ENCODE data around the gene FAM219A.
A peak's percentile ranks its signal among the peaks of the same experiment; 100 is the strongest.

Gene FAM219A

DNA sequence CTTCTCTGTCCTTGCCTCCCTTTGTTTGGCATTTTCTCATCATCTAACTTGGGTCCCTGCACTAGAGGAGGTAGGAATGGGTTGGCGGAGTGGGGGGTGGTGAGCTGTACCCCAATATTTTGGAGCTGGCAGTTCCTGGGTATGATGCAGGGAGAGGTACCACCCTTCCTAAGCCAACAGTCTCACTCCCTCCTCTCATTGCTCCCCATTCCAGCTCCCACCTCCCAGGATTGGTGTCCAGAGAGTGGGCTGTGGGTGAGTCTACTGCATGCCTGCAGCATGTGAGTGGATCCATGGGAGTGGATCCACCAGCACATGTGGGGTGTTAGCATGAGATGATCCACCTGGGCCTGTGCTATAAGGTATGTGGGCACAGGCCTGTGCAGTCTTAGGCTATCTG, 59.5 kb downstream of the FAM219A start:
- H3K36me3 ChIP-seq (ENCODE audit: insufficient read depth, low read length): peaks cover 34% of the 10 kb centered on the region
- peaks cover 5% of the 10 kb centered on the region for H3K4me1 ChIP-seq (ENCODE audit: insufficient read depth, low read length)
- no peak overlapping the region for H3K9ac ChIP-seq (ENCODE audit: low read length)
- H3K9me3 ChIP-seq (ENCODE audit: low read length): no peaks in the 10 kb centered on the region
- no peak overlapping the region for H3K27ac ChIP-seq (ENCODE audit: low read depth, low read length)
- H3K4me3 ChIP-seq (ENCODE audit: low read depth in 1 of 2, low read length in 2 of 2): no peak overlapping the region
- no peaks in the 10 kb centered on the region for H3K27me3 ChIP-seq (ENCODE audit: control insufficient read depth in 1 of 2, insufficient read depth in 2 of 2, low read length in 2 of 2)

DNA sequence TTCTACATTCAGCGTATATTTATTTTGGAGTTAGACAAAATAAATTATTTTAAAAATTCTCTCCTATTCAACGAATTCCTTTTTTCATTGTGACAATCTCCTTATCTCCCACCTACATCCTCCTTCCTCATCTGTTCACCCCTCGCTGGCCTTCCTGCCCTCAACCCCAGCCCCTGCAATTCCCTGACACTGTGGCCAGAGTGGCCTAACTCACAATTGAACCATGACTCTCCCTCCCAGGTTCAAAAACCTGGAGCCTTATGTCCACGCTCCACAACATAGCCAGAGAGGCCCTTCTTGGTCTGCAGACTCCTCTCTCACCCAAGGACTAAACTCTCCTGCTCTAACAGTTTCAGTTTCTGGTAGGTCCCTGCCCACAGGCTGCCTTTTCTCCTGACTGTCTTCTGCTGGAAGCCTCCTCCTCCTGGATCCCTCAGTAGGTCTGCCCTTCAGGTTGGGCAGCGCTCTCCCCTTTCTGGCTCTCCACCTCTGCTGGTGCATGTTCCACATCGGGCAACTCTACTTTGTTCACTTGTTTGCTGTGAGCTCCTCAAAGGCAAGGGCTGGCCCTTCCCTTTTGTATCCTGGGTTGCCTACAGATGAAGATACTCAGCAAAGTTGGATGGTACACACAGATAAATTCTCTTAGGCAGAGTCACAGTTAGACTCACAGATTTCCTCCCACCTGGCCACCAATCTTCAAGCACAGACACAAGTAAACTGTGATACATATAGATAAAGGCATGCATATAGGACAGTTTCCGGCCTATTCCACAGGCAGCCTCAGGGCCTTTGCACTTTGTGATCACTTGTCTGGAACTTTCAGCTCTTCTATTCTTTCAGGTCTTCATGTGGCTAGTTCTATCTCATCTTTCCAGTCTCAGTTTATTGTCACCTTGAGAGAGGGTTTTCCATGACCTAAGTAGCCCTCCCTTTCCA, 61.8 kb downstream of the FAM219A start:
- H3K36me3 ChIP-seq (ENCODE audit: insufficient read depth, low read length): peaks cover 13% of the 10 kb centered on the region
- H3K4me1 ChIP-seq (ENCODE audit: insufficient read depth, low read length): no peaks in the 10 kb centered on the region
- no peak overlapping the region for H3K4me3 ChIP-seq (ENCODE audit: low read depth in 1 of 2, low read length in 2 of 2)
- no peaks in the 10 kb centered on the region for H3K9me3 ChIP-seq (ENCODE audit: low read length)
- no peaks in the 10 kb centered on the region for H3K27me3 ChIP-seq (ENCODE audit: control insufficient read depth in 1 of 2, insufficient read depth in 2 of 2, low read length in 2 of 2)
- no peak overlapping the region for H3K27ac ChIP-seq (ENCODE audit: low read depth, low read length)
- H3K9ac ChIP-seq (ENCODE audit: low read length): no peak overlapping the region

DNA sequence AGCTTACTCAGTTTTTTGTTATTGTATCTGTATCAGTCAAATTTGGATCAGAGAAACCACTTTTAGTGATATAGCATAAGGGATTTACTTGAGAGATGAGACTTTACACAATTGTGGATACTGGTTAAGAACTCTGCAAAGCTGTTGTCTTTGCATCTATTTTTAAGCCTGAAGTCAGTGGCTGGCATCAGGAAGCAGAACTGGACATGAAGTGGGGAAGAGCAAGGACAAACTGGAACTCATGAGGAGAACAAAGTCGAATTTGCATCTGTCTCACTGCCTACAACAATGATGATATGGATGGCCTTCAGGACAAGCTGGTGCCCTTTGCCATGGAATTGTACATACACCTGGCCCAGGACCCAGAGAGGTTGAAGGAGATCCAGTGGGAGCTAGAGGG, 65.9 kb downstream of the FAM219A start:
- Histone ChIP-seq H3K4me1 (ENCODE audit: insufficient read depth, low read length) (no peaks in the 10 kb centered on the region), H3K4me3 (ENCODE audit: low read depth in 1 of 2, low read length in 2 of 2) (no peak overlapping the region), H3K9ac (ENCODE audit: low read length) (no peak overlapping the region), H3K9me3 (ENCODE audit: low read length) (no peaks in the 10 kb centered on the region), H3K27ac (ENCODE audit: low read depth, low read length) (no peak overlapping the region), H3K27me3 (ENCODE audit: control insufficient read depth in 1 of 2, insufficient read depth in 2 of 2, low read length in 2 of 2) (no peaks in the 10 kb centered on the region), H3K36me3 (ENCODE audit: insufficient read depth, low read length) (no peaks in the 10 kb centered on the region)

DNA sequence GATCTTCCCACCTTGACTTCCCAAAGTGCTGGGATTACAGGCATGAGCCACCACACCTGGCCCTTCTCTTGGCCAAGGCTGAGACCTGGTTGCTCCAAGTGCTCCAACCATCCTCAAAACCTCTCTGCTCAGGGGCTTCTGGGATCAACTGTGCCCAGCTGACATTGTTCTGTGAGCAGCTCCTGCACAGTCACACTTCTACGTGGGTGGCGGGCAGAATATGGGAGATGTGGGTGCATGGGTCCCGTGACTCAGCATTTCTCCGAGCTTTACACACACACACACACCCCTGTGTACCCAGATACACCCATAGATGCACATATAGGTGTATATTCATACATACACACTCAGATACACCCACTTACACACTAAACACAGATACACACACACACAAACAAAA, 71.1 kb downstream of the FAM219A start:
- H3K9ac ChIP-seq (ENCODE audit: low read length): no peak overlapping the region
- H3K9me3 ChIP-seq (ENCODE audit: low read length): no peaks in the 10 kb centered on the region
- no peak overlapping the region for H3K27ac ChIP-seq (ENCODE audit: low read depth, low read length)
- H3K4me1 ChIP-seq (ENCODE audit: insufficient read depth, low read length): no peaks in the 10 kb centered on the region
- H3K27me3 ChIP-seq (ENCODE audit: control insufficient read depth in 1 of 2, insufficient read depth in 2 of 2, low read length in 2 of 2): no peaks in the 10 kb centered on the region
- no peaks in the 10 kb centered on the region for H3K36me3 ChIP-seq (ENCODE audit: insufficient read depth, low read length)
- no peak overlapping the region for H3K4me3 ChIP-seq (ENCODE audit: low read depth in 1 of 2, low read length in 2 of 2)

DNA sequence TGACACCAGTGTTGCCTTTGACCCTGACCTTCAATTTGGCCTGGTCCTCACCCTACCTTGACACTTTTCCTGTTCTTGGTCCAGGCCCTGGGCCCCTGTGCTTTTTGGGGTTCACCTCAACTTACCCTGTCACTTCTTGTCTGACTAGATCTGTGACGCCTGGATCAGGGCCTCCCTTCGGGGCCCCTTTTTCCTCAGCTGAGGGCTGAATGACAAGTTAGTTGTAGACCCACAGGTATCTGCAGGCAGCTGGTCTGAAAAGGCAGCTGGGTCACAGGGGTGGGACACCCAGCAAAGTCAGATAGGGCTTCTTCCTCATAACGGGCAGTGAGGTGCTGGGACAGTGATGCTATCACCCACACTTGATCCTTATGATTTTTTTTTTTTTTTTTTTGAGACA, 71.7 kb downstream of the FAM219A start:
- Histone ChIP-seq H3K9ac (ENCODE audit: low read length) (no peak overlapping the region), H3K9me3 (ENCODE audit: low read length) (no peaks in the 10 kb centered on the region), H3K4me1 (ENCODE audit: insufficient read depth, low read length) (peaks cover 1% of the 10 kb centered on the region), H3K4me3 (ENCODE audit: low read depth in 1 of 2, low read length in 2 of 2) (no peak overlapping the region), H3K27ac (ENCODE audit: low read depth, low read length) (no peak overlapping the region), H3K36me3 (ENCODE audit: insufficient read depth, low read length) (no peaks in the 10 kb centered on the region), H3K27me3 (ENCODE audit: control insufficient read depth in 1 of 2, insufficient read depth in 2 of 2, low read length in 2 of 2) (no peaks in the 10 kb centered on the region)

DNA sequence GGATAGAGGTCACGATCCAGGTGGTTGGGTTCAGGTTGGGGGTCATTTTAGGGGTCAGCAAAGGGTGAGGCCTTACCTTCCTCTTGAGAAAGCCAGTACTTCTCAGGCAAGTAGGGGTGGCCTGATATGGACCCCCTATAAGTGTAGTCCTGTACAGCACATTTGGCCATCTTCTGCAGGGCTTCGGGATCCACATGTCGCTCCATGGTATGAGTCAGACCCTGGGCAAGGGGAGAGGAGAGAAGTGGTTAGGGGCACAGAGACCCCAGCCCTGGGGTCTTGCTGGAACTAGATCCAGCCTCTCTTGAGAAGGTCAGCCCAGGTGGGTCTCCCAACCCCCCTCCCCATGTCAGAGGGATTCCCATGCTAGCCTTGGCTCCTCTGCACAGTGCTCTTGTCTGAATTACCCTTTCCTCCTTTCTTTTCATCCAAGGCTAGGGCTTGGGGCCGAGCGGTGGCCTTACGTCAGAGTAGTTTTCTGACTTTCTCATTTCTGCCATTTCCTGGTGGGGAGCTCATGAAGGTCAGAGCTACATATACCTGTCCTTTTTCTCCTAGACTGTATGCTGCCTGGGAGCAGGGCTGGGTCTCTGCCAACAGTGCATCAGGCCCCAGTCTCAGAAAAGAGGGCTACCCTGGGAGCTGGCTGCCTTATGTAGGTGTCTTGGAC, 72.7 kb downstream of the FAM219A start:
- Histone ChIP-seq H3K36me3 (ENCODE audit: insufficient read depth, low read length) (no peaks in the 10 kb centered on the region), H3K27ac (ENCODE audit: low read depth, low read length) (no peak overlapping the region), H3K4me3 (ENCODE audit: low read depth in 1 of 2, low read length in 2 of 2) (no peak overlapping the region), H3K4me1 (ENCODE audit: insufficient read depth, low read length) (peaks cover 7% of the 10 kb centered on the region), H3K27me3 (ENCODE audit: control insufficient read depth in 1 of 2, insufficient read depth in 2 of 2, low read length in 2 of 2) (no peaks in the 10 kb centered on the region), H3K9me3 (ENCODE audit: low read length) (no peaks in the 10 kb centered on the region), H3K9ac (ENCODE audit: low read length) (no peak overlapping the region)

DNA sequence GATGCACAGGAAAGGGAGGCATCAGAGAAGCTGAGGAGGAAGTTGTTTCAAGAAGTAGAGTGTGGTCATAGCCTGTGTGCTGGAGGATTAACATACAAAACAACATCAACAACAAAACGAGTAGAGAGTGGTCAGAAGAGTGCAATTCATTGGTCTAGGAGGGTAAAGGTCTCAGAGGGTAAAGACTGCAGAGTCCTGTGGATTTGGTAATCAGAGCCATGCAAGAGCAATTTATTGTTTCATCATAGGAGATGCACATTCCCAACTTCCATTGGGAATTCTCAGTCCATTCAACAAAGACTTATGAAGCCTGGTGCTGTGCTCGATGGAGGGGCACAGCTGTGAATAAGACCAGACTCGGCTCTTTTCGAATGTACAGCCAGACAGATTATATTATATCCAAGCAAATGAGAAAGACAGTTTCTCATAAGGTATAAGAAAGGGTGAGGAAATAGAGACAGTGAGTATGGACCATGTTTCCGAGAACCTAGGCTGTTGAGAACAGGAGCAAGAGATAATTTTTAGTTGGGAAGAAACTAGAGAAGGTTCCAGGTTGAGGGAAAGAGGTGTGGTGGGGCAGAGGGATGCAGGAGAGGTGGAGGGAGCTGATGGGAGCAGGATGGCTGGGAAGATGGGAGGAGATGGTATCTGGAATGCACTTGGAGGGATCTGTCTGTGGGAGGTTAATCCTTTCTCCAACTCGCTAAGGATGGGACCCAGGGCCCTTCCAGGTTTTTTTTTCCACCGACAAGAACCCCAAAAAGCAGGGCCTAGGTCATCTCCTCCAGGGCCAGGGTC, 73.8 kb downstream of the FAM219A start:
- Histone ChIP-seq H3K9ac (ENCODE audit: low read length) (no peak overlapping the region), H3K4me3 (ENCODE audit: low read depth in 1 of 2, low read length in 2 of 2) (no peak overlapping the region), H3K4me1 (ENCODE audit: insufficient read depth, low read length) (peaks cover 18% of the 10 kb centered on the region), H3K27me3 (ENCODE audit: control insufficient read depth in 1 of 2, insufficient read depth in 2 of 2, low read length in 2 of 2) (no peaks in the 10 kb centered on the region), H3K9me3 (ENCODE audit: low read length) (no peaks in the 10 kb centered on the region), H3K36me3 (ENCODE audit: insufficient read depth, low read length) (no peaks in the 10 kb centered on the region), H3K27ac (ENCODE audit: low read depth, low read length) (no peak overlapping the region)

DNA sequence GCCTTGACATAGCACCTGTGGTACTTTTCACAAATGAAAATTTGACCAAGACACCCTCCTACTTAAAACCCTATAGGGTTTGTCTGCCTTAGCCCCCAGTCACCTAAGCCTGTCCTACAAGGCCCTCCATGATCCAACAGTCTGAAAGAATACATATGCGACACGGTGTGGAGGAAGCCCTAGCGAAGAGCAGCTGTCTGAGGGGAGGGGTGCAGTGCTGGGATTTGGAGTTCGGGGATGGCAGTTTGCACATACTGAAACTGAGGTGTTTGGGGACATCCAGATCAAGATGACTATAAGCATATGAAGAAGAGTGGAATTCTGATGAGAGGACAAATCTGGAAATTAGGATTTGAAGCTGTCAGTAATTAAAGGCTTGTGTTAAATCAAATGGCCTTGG, 74.5 kb downstream of the FAM219A start:
- Histone ChIP-seq H3K27me3 (ENCODE audit: control insufficient read depth in 1 of 2, insufficient read depth in 2 of 2, low read length in 2 of 2) (no peaks in the 10 kb centered on the region), H3K4me3 (ENCODE audit: low read depth in 1 of 2, low read length in 2 of 2) (no peak overlapping the region), H3K9ac (ENCODE audit: low read length) (no peak overlapping the region), H3K4me1 (ENCODE audit: insufficient read depth, low read length) (peaks cover 24% of the 10 kb centered on the region), H3K36me3 (ENCODE audit: insufficient read depth, low read length) (no peaks in the 10 kb centered on the region), H3K27ac (ENCODE audit: low read depth, low read length) (no peak overlapping the region), H3K9me3 (ENCODE audit: low read length) (no peaks in the 10 kb centered on the region)

DNA sequence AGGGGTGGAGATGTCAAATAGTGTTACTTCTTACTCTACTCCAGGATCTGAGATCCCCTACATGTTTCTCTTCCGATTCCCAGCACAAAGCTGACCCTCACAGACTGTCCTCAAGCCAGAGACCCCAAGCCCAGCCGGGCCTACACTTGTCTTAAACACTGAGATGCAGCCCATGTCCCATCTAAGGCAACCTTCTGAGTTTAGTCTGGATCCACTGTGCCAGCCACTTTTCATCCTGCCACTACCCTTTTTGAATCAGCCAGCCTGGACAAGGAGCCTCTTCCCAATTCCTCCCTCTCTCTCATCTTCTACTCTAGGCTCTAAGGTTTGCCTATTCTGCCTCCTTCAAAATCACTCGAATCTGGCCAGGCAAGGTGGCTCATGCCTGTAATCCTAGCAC, 75.5 kb downstream of the FAM219A start:
- H3K27ac ChIP-seq (ENCODE audit: low read depth, low read length): no peak overlapping the region
- H3K27me3 ChIP-seq (ENCODE audit: control insufficient read depth in 1 of 2, insufficient read depth in 2 of 2, low read length in 2 of 2): no peaks in the 10 kb centered on the region
- H3K4me3 ChIP-seq (ENCODE audit: low read depth in 1 of 2, low read length in 2 of 2): no peak overlapping the region
- H3K9me3 ChIP-seq (ENCODE audit: low read length): no peaks in the 10 kb centered on the region
- peaks cover 24% of the 10 kb centered on the region for H3K4me1 ChIP-seq (ENCODE audit: insufficient read depth, low read length)
- H3K36me3 ChIP-seq (ENCODE audit: insufficient read depth, low read length): no peaks in the 10 kb centered on the region
- no peak overlapping the region for H3K9ac ChIP-seq (ENCODE audit: low read length)

DNA sequence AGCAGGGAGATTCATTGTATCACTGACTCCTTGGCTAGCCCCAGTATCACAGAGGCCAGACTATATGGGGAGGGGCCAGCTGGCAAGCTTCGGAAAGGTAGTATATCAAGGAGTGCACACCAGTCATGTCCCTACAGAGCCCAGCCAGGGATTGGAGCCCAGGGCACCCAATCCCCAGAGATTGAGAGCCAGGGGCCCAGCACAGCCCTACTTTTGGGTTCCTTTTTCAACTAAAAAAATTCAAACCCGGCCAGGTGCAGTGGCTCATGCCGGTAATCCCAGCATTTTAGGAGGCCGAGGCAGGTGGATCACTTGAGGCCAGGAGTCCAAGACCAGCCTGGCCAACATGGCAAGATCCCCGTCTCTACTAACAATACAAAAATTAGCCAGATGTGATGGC, 76.3 kb downstream of the FAM219A start:
- no peak overlapping the region for H3K9ac ChIP-seq (ENCODE audit: low read length)
- H3K4me3 ChIP-seq (ENCODE audit: low read depth in 1 of 2, low read length in 2 of 2): peak overlapping the region in 1 of 2 donors; percentile 52
- no peaks in the 10 kb centered on the region for H3K27me3 ChIP-seq (ENCODE audit: control insufficient read depth in 1 of 2, insufficient read depth in 2 of 2, low read length in 2 of 2)
- H3K4me1 ChIP-seq (ENCODE audit: insufficient read depth, low read length): peaks cover 24% of the 10 kb centered on the region
- no peak overlapping the region for H3K27ac ChIP-seq (ENCODE audit: low read depth, low read length)
- no peaks in the 10 kb centered on the region for H3K9me3 ChIP-seq (ENCODE audit: low read length)
- no peaks in the 10 kb centered on the region for H3K36me3 ChIP-seq (ENCODE audit: insufficient read depth, low read length)

DNA sequence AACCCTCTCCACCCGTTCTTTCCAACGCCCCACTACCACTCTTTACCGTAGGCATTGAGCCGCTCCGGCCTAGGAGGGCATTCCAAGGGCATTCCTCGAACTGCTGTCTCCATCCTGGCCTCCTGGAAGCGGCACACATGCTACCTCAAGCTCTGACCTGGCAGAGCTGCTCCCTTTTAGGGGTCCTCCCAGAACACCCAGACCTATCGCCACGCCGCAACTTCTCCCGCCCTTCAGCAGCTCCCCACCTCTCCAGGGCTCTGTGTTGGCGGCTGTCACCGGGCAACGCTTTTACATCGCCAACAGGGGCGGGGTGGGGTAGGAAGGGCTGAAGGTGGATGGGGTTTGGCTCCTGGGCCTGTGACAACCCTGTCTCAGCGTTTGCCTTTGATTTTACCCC, 77.0 kb downstream of the FAM219A start:
- Histone ChIP-seq H3K4me1 (ENCODE audit: insufficient read depth, low read length) (peaks cover 24% of the 10 kb centered on the region), H3K9me3 (ENCODE audit: low read length) (no peaks in the 10 kb centered on the region), H3K36me3 (ENCODE audit: insufficient read depth, low read length) (no peaks in the 10 kb centered on the region), H3K9ac (ENCODE audit: low read length) (peak overlapping the region; percentile 32), H3K27me3 (ENCODE audit: control insufficient read depth in 1 of 2, insufficient read depth in 2 of 2, low read length in 2 of 2) (no peaks in the 10 kb centered on the region), H3K27ac (ENCODE audit: low read depth, low read length) (peak overlapping the region; percentile 80), H3K4me3 (ENCODE audit: low read depth in 1 of 2, low read length in 2 of 2) (peak overlapping the region; percentile 52 to 67)
